HEK293T (cell line): ENCODE results near the gene CNOT2.

ENCODE experiments used
- CTCF ChIA-PET: fragments of 350-600 bp; formaldehyde crosslinking; extraction: SDS; loops from one replicate; lab custom pipeline; 2021; ENCODE audit warnings: antibody characterized with exemption, inconsistent platforms; lab: Yijun Ruan, JAX
- POLR2A ChIA-PET: fragments of 350-600 bp; formaldehyde crosslinking; extraction: SDS; loops from one replicate; lab custom pipeline; 2020; ENCODE audit warnings: antibody characterized with exemption, inconsistent platforms; lab: Yijun Ruan, JAX
- DNase-seq: peaks from one replicate; pipeline ENCODE4 v3.0.0; 2012; ENCODE audit warnings: mixed read lengths; ENCODE audit errors: extremely low spot score
- ARNT ChIP-seq: fragments of 450-650 bp; IDR thresholded peaks from 2 replicates; pipeline ENCODE4 v1.6.1; 2017; ENCODE audit warnings: mild to moderate bottlenecking
- BHLHE40 ChIP-seq: fragments of 450-650 bp; IDR thresholded peaks from 2 replicates; pipeline ENCODE4 v1.6.1; 2016; ENCODE audit warnings: mild to moderate bottlenecking, moderate library complexity, borderline replicate concordance
- CTBP1 ChIP-seq: fragments of 450-650 bp; IDR thresholded peaks from 2 replicates; pipeline ENCODE4 v1.6.1; 2016; ENCODE audit warnings: borderline replicate concordance
- ELF4 ChIP-seq: fragments of 450-650 bp; IDR thresholded peaks from 2 replicates; pipeline ENCODE4 v1.6.1; 2017; ENCODE audit warnings: antibody characterized with exemption
- FOXA1 ChIP-seq: fragments of 450-650 bp; IDR thresholded peaks from 2 replicates; pipeline ENCODE4 v1.6.1; 2016; ENCODE audit warnings: mild to moderate bottlenecking
- FOXK2 ChIP-seq: fragments of 450-650 bp; IDR thresholded peaks from 2 replicates; pipeline ENCODE4 v1.6.1; 2016; ENCODE audit warnings: mild to moderate bottlenecking
- FOXM1 ChIP-seq: fragments of 450-650 bp; IDR thresholded peaks from 2 replicates; pipeline ENCODE4 v1.6.1; 2017; ENCODE audit warnings: mild to moderate bottlenecking, borderline replicate concordance
- HDGF ChIP-seq: fragments of 450-650 bp; IDR thresholded peaks from 2 replicates; pipeline ENCODE4 v1.6.1; 2017; ENCODE audit warnings: antibody characterized with exemption, borderline replicate concordance
- L3MBTL2 ChIP-seq: fragments of 450-650 bp; conservative IDR thresholded peaks from 2 replicates; pipeline ENCODE4 v1.6.1; 2016; ENCODE audit warnings: mild to moderate bottlenecking
- LEF1 ChIP-seq: fragments of 450-650 bp; IDR thresholded peaks from 2 replicates; pipeline ENCODE4 v1.6.1; 2017; ENCODE audit warnings: mild to moderate bottlenecking, borderline replicate concordance
- NFRKB ChIP-seq: fragments of 450-650 bp; IDR thresholded peaks from 2 replicates; pipeline ENCODE4 v1.6.1; 2016; ENCODE audit warnings: mild to moderate bottlenecking, moderate library complexity
- SP1 ChIP-seq: fragments of 450-650 bp; IDR thresholded peaks from 2 replicates; pipeline ENCODE4 v1.6.1; 2017
- SUZ12 ChIP-seq: fragments of 450-650 bp; IDR thresholded peaks from 2 replicates; pipeline ENCODE4 v1.6.1; 2016; ENCODE audit warnings: mild to moderate bottlenecking
- TARDBP ChIP-seq: fragments of 450-650 bp; IDR thresholded peaks from 2 replicates; pipeline ENCODE4 v1.6.1; 2016
- ZNF384 ChIP-seq: fragments of 450-650 bp; IDR thresholded peaks from 2 replicates; pipeline ENCODE4 v1.6.1; 2016
- TF ChIP-seq, protein P1 (sequence below): fragments of 450-650 bp; IDR thresholded peaks from 2 replicates; pipeline ENCODE4 v1.6.1; 2016

Gene CNOT2

DNA sequence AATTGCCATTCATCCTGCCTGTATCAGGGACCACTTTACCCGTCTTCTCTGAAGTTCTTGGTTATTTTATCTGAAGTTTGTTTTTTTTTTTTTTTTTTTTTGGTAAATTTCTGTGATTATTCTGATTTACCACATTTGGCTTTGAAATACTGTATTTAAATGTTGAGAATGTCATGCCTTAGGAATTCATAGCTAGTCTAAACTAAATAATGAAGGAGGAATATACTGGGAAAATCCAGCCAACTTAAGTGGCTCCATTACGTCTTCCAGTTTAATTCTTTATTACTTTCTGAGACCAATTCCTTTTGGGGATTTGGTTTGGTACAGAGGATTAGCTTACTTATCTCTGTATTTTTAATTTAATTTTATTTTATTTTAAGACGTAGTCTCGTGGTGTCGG is 62.6 kb downstream of the CNOT2 start:
- CTCF ChIA-PET, result no interaction called here
- DNase-seq, result no peak
- TF ChIP-seq BHLHE40, result no peak
- TF ChIP-seq FOXM1, result no peak
- no peak for TF ChIP-seq HDGF
- no peak for TF ChIP-seq ELF4
- TF ChIP-seq ARNT, result no peak
- no peak for TF ChIP-seq SUZ12
- TF ChIP-seq LEF1, result no peak
- no peak for TF ChIP-seq SP1
- TF ChIP-seq, protein P1, sequence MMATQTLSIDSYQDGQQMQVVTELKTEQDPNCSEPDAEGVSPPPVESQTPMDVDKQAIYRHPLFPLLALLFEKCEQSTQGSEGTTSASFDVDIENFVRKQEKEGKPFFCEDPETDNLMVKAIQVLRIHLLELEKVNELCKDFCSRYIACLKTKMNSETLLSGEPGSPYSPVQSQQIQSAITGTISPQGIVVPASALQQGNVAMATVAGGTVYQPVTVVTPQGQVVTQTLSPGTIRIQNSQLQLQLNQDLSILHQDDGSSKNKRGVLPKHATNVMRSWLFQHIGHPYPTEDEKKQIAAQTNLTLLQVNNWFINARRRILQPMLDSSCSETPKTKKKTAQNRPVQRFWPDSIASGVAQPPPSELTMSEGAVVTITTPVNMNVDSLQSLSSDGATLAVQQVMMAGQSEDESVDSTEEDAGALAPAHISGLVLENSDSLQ, result no peak
- TF ChIP-seq TARDBP, result no peak
- no peak for TF ChIP-seq ZNF384
- TF ChIP-seq FOXK2, result no peak
- TF ChIP-seq CTBP1, result no peak
- no peak for TF ChIP-seq L3MBTL2
- no peak for TF ChIP-seq FOXA1
- TF ChIP-seq NFRKB, result no peak
- POLR2A ChIA-PET, result no interaction called here

DNA sequence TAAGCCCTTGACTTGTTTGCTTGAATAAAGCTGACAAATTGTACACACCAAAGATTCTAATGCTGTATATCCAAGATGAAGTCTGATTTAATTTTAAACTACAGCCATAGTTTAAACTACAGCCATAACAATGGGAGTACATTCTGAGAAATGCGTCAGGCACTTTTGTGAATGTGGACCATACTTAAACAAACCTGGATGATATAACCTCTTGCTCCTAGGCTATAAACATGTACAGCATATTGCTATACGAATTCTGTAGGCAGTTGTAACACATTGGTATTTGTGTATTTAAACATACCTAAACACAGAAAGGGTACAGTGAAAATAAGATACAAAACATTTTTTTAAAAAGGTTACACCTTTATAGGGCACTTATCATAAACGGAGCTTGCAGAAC is 63.4 kb downstream of the CNOT2 start:
- TF ChIP-seq CTBP1, result no peak
- no peak for TF ChIP-seq NFRKB
- TF ChIP-seq LEF1, result no peak
- TF ChIP-seq FOXM1, result no peak
- TF ChIP-seq FOXA1, result no peak
- TF ChIP-seq SUZ12, result no peak
- TF ChIP-seq ELF4, result no peak
- CTCF ChIA-PET, result no interaction called here
- POLR2A ChIA-PET, result no interaction called here
- DNase-seq, result no peak

DNA sequence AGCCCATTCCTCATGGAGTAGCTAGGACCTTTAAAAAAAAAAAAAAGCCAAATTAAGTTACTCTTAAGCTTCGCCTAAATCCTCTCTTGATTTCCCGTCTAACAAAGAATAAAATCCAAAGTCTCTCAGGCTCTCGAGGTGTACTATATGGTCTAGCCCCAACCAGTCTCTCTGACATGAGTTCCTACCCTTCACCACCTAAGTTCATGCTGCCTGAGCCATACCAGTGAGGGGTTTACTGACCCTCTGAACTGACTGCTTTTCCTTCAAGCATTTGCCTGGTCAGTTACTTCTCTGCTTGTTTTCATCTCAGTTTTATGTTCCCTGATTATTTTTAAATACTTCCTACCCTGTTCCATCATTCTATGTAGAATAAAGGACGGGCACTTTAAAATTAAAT is 64.6 kb downstream of the CNOT2 start:
- ChIA-PET CTCF (no interaction called here), POLR2A (no interaction called here)
- no peak for TF ChIP-seq ELF4
- TF ChIP-seq FOXA1, result no peak
- TF ChIP-seq LEF1, result no peak
- no peak for TF ChIP-seq SUZ12
- TF ChIP-seq, protein P1, result no peak
- no peak for TF ChIP-seq FOXK2
- TF ChIP-seq TARDBP, result no peak
- no peak for TF ChIP-seq SP1
- no peak for TF ChIP-seq NFRKB
- no peak for TF ChIP-seq L3MBTL2
- DNase-seq, result no peak

DNA sequence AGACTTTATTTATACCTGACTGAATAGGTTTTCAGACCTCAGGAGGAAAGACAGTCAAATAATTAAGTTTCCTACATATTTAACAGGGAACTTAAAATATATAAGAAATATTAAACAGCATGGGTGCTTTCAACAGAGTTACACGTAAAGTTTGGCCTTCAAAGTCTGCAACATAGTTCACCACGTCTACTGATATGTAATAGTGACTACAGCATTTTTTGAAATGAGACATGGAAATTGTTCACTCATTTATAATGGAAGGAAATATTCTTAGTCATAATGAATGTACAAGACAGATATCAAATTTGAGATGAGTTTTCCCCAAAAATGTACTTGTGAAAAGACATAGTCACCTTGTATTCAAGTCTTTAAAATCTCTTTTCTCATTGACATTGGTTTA is 66.1 kb downstream of the CNOT2 start:
- CTCF ChIA-PET, result no interaction called here
- POLR2A ChIA-PET, result no interaction called here
- DNase-seq, result no peak
- TF ChIP-seq SP1, result no peak
- no peak for TF ChIP-seq L3MBTL2
- TF ChIP-seq FOXM1, result no peak
- TF ChIP-seq CTBP1, result no peak
- TF ChIP-seq TARDBP, result no peak
- TF ChIP-seq NFRKB, result no peak
- TF ChIP-seq LEF1, result no peak
- TF ChIP-seq FOXA1, result no peak
- TF ChIP-seq FOXK2, result no peak
- TF ChIP-seq HDGF, result no peak

DNA sequence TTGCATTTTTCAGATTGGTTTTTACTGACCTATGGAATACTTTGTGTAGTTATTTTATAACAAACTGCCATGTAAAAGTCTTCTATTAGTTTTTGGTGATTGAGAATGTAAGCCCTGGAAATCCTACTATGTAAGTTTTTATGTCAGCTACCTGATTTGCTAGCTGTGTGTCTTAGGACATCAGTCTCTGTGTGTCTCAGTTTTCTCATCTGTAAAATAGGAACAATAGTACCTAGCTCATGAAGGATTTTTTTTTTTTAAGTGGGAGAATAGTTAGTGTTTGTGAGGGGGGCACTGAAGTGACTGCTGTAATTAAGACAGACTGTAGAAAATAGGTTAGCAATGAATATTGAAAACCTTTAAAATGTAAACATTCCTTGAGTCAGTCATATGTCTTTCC is 70.9 kb downstream of the CNOT2 start:
- ChIA-PET POLR2A (no interaction called here), CTCF (interaction anchor here (1.0 kb wide), 1 partner anchor 38 kb away, joined by 5 read pairs; no protein-coding TSS in a partner anchor)
- DNase-seq, result no peak
- no peak for TF ChIP-seq LEF1
- no peak for TF ChIP-seq SUZ12
- TF ChIP-seq BHLHE40, result no peak
- TF ChIP-seq ARNT, result no peak
- TF ChIP-seq FOXA1, result no peak
- TF ChIP-seq L3MBTL2, result no peak
- TF ChIP-seq FOXM1, result no peak

DNA sequence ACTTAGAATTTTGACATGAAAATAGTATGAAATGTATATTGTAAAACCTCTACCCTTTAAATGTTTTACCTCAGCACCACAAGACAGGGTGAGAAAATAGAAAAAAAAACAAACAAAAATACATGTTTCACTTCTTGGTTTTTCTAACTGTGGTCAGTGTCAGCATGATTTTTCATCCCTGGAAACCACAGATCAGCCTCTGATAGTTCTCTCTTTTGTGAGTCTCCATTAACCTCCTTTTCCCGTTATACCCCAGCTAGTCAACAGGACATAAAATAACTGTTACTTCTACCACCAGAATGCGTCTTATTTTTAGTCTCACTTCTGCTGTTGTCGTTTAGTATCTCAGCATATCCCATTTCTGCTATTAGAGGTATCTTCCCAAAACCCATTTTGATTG is 74.5 kb downstream of the CNOT2 start:
- TF ChIP-seq CTBP1 (no peak), LEF1 (no peak), TARDBP (no peak), SP1 (no peak), HDGF (no peak), BHLHE40 (no peak), ZNF384 (no peak), FOXA1 (no peak)
- TF ChIP-seq, protein P1, result no peak
- POLR2A ChIA-PET, result no interaction called here
- CTCF ChIA-PET, result no interaction called here
- DNase-seq, result no peak

DNA sequence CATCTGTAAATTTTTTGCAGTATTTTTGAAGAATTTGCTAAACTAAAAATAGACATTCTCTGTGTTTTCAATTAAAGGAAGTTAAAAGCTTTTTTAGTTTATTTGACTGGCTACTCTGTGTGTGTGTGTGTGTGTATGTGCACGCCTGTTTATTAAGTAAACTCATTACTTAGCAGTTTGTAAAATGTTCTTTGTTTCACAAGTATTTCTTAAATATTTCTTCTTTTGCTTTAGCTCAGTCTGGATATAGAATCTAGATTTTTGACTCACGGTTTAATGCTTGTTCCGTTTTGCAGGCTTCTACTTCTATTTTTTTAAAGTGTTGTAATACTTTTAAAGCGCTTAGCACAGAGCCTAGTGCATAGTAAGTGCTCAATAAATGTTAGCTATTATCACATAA is 76.4 kb downstream of the CNOT2 start:
- no peak for DNase-seq
- POLR2A ChIA-PET, result no interaction called here

More for the DNA sequence above, 76.4 kb downstream of the CNOT2 start:
- CTCF ChIA-PET, result no interaction called here
- TF ChIP-seq NFRKB (no peak), ELF4 (no peak), CTBP1 (no peak), HDGF (no peak), SP1 (no peak), FOXA1 (no peak), ARNT (no peak), BHLHE40 (no peak), L3MBTL2 (no peak), SUZ12 (no peak)
